IPS-18c (cell line): ENCODE data around the gene VAMP3.
A peak's percentile ranks its signal among the peaks of the same experiment; 100 is the strongest.
"Not testable (repeated sequence)": the region's sequence is repeated elsewhere in the genome, so short reads cannot be mapped to it uniquely, and the experiment has no call there.

ENCODE experiments used
- H3K4me3 ChIP-seq: 2 replicates; pipeline ENCODE4 v1.7.0; 2013; ENCODE audit warnings: low read depth, mild to moderate bottlenecking, low read length, moderate library complexity; ENCODE audit not compliant: insufficient read depth
- H3K9me3 ChIP-seq: one replicate; pipeline ENCODE4 v1.6.1; 2013; ENCODE audit warnings: mild to moderate bottlenecking, low read length, moderate library complexity; ENCODE audit not compliant: control insufficient read depth, insufficient read depth

The VAMP3 gene

DNA sequence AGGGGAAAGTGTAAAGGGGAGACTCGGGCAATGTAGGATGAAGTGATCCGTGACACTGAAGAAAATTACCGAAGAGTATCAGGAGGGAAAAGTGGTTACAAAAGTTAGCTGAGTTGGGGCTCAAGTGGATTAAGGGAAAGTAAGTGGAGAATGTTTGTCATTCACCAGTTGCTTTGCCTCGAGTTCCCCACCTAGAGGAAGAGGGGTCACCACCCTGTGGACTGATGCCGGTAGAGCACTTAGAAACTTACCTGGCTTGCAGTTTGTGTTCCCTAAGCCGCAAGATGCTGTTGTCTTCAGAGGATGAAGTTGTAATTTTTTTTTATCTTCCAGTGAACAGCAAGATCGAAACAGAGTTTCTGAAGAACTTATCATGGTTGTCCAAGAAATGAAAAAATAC lies 14.0 kb downstream of the VAMP3 start:
- Histone ChIP-seq H3K4me3 (peak overlapping the region; percentile 56), H3K9me3 (peaks cover 2% of the 10 kb centered on the region)

DNA sequence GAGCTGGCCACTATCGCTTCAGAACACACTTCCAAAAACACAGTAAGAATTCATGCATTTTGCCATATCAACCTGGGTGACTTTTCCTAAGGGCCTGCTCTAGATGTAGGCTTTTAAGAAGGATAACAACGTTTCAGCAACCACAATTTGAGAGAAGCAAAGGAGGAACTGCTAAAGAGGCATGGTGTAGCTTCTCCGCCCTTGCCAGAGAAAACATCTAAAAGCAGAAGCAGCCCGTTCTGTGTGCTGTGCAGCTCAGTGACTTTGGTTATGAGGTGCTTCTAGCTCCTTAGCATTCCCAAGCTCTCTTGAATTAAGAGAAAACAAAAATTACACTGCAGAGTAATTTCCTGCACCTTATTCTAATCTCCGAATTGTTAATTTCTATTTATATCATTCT lies 15.7 kb downstream of the VAMP3 start:
- Histone ChIP-seq H3K4me3 (no peak overlapping the region), H3K9me3 (peaks cover 13% of the 10 kb centered on the region)

DNA sequence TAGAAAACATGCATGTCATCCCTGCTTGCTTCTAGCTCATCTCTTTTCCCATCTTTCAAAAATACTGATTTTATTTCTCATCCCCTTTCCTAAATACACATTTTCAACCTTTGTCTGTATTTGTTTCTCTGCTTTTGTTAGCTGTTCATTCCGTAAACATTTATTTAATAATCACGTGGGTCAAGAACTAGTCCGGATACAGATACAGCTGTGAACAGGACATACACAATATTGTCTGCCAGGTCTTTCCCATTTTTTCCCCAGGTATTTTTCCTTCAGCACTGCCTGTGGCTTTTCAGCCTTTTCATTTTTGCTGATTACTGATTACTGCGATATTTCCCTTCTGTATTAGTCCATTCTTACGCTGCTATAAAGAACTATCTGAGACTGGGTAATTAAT lies 18.7 kb downstream of the VAMP3 start:
- Histone ChIP-seq H3K9me3 (peaks cover 16% of the 10 kb centered on the region), H3K4me3 (no peak overlapping the region)

DNA sequence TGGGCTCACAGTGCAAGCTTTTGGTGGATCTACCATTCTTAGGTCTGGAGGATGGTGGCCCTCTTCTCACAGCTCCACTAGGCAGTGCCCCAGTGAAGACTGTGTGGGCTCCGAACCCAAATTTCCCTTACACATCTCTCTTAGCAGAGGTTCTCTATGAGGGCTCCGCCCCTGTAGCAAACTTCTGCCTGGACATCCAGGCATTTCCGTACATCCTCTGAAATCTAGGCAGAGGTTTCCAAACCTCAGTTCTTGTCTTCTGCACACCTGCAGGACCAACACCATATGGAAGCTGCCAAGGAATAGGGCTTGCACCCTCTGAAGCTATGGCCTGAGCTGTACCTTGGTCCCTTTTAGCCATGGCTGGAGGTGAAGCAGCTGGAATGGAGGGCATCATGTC lies 19.9 kb downstream of the VAMP3 start:
- not testable (repeated sequence) for H3K4me3 ChIP-seq
- H3K9me3 ChIP-seq: peaks cover 16% of the 10 kb centered on the region

DNA sequence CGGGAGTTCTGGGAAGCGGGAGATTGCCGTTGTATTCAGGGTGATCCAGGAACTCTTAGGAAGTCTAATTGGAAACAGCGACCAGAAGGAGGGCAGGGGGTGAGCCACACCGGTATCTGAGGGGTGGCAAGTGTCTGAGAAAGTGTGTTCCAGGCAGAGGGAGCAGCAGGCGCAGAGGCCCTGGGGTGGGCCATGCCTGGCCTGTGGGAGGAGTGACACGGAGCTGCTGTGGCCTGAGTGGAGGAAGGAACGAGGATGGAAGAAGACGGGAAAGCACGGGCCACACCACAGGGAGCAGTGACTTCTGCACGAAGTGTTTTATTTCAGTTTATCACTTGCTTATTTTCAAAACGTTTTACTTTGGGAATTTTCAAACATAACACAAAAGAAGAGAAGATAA lies 24.3 kb downstream of the VAMP3 start:
- H3K4me3 ChIP-seq: no peak overlapping the region
- peaks cover 10% of the 10 kb centered on the region for H3K9me3 ChIP-seq

DNA sequence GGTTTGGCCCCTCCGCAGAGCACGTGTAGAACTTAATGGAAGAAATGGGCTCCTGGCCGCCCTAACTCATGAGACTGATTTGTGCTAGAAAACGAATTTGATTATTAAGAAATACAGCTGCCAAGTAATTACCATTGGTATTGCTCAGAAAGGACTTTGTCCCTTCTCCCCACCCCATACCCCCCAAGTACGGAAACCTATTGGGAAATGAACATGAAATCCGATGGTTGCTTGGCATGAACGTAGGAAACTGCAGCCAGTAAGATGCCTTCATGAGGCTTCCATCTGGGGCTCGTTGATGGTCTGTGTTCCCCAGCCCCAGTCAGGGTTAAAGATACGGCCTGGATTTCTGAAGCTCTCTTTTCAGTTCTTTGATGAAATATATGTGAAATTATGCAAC lies 34.4 kb downstream of the VAMP3 start:
- no peaks in the 10 kb centered on the region for H3K9me3 ChIP-seq
- H3K4me3 ChIP-seq: no peak overlapping the region

DNA sequence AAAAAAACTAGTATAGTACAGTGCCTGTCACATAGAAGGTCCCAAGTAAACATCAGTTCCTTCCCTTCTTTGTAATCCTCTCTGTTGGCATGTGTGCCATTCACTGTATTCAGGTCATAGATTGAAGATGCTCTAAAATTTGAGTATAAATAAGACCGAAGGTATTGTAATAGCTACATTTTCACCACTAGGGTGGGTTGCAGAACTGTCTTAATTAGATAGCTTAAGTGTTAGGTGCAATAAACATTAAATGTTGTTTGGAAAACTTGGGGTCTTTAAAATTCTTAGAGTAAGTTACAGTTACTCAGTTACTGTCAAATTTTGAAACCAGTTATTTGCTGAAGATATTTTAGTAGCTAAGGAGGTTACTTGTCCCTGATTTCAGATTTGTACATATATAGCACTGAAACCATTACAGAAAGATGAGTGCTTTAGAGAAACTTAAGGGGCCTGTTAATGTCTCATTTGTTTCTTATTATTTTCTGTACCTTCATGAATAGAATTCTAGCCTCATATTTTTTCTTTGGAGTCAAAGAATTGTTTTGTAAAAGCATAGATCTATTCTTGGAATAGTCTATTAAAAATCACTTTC lies 37.3 kb downstream of the VAMP3 start:
- Histone ChIP-seq H3K9me3 (no peaks in the 10 kb centered on the region), H3K4me3 (no peak overlapping the region)

DNA sequence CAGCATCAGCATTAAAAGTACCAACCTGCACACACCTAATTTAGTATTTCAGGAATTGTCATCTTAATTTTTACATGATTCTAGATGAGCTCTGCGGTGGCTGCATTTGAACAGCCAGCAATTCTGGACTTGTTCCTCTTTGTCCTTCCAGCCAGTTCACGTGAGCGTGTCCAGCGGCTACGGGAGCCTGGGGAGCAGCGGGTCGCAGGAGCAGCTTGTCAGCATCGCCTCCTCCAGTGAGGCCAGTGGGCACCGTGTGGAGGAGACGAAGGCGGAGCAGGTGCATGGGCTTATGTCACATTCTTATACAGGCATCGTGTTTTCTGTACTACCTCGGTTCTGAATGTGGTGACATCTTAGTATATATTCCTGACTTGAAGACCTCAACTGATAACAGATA lies 38.6 kb downstream of the VAMP3 start:
- no peak overlapping the region for H3K4me3 ChIP-seq
- no peaks in the 10 kb centered on the region for H3K9me3 ChIP-seq

DNA sequence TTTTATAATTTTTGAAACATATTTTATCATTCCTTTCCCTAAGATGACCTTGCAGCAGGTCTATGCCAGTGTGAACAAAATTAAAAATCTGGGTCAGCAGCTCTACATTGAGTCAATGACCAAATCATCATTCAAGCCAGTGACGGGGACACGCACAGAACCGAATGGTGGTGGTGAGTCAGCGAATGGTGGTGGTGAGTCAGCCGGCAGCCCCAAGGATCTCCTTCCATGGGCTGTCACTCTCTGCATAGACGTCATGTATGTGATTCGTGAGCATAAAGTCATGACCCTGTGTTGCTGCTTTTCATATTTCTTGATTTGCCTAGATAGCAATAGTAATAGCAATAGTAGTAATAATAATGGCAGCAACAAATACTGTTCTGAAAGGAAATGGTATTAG lies 39.3 kb downstream of the VAMP3 start:
- Histone ChIP-seq H3K4me3 (no peak overlapping the region), H3K9me3 (no peaks in the 10 kb centered on the region)

DNA sequence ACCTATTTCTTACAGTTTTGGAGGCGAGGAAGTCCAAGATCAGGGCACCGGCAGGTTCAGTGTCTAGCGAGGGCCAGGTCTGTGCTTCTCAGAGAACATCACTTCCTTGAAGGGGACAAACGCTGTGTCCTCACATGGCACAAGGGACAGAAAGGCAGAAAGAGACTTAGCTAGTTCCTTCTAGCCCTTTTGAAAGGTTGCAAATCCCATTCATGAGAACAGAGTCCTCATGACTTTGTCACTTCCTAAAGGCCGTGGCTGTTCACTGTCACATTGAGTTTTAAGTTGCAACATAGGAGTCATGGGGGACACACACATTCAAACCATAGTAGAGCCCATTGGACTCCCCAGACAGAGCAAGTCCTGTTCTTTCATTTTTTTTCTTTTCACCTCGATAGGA lies 40.4 kb downstream of the VAMP3 start:
- no peaks in the 10 kb centered on the region for H3K9me3 ChIP-seq

DNA sequence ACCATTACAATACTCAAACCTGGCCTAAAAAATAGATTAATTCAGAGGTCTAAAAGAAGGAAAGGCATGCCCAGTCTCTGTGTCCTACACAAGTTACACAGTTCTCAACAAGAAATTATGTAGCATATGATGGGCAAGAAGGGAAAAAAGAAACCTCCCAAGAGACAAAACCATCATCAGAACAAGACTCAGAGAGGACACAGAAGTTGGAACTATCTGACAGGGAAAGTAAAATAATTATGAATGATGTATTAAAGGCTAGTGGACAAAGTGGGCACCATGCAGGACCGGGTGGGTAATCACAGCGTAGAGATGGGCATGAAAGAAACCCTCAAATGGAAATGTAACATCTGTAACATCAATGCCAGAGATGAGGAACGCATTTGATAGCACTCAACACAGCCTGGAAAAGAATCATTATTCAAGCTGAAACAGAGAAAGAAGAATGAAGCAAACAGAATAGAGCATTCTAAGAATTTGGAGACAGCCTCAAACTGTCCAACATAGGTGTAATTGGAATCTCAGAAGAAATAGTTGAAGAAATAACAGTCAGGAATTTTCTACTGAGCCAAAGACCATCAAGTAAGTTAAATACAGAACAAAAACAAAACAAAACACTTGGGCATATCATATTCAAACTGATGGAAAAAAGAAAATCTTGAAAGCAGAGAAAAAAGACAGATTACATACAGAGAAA lies 42.7 kb downstream of the VAMP3 start:
- no peaks in the 10 kb centered on the region for H3K9me3 ChIP-seq
- H3K4me3 ChIP-seq: no peak overlapping the region

More for the DNA sequence above, 40.4 kb downstream of the VAMP3 start:
- H3K4me3 ChIP-seq: no peak overlapping the region

DNA sequence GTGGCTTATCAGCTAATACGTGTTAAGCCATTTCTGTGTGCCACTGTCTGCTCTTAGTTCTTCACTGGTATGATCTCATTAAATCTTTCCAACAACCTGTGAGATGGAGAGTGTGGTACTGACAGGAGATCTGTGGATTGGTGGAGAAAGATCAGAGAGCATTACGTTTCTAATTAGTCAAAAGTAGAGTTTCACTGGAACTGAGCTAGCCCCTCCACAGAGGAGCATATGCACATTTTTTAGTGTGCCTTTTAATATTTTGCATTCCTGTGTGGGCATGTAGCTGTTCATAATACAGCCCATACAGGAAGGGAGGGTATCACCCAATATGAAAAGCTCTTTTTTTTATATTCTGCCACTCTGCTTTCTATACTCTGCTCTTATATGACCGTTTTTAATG lies 50.2 kb downstream of the VAMP3 start:
- no peak overlapping the region for H3K4me3 ChIP-seq
- H3K9me3 ChIP-seq: no peaks in the 10 kb centered on the region

DNA sequence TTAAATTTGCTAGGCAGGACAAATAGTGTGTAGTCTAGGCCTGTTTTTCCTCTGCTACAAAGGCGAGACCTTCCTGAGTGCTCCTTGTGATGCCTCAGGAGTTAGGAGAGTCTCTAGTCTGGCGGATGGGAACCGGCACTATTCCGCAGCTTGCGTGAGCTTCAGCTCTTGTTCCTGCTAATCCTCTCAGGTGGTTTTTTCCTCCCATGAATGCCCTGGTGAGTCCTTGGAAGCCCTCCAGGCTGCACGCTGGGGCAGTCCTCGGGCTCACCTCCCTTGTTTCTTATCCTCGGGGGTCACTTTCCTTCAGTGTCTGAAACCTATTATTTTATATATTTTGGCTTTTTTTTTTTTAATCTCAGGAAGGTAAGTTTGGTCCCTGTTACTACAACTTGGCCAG lies 53.6 kb downstream of the VAMP3 start:
- Histone ChIP-seq H3K4me3 (no peak overlapping the region), H3K9me3 (no peaks in the 10 kb centered on the region)

DNA sequence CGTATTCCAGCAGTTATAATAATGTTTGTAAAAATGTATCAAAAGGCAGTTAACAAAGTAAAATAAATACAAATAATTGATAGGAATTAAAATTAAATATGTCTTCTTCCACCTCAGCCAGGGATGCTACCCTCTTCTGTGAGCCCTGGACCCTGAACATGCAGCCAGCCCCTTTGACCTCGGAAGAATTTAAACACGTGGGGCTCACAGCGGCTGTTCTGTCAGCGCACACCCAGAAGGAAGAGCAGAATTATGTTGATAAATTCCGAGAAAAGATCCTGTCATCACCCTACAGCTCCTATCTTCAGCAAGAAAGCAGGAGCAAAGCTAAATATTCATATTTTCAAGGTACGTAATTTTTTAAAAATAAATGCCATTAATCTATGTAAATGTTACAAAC lies 55.3 kb downstream of the VAMP3 start:
- no peak overlapping the region for H3K4me3 ChIP-seq
- peaks cover 4% of the 10 kb centered on the region for H3K9me3 ChIP-seq

DNA sequence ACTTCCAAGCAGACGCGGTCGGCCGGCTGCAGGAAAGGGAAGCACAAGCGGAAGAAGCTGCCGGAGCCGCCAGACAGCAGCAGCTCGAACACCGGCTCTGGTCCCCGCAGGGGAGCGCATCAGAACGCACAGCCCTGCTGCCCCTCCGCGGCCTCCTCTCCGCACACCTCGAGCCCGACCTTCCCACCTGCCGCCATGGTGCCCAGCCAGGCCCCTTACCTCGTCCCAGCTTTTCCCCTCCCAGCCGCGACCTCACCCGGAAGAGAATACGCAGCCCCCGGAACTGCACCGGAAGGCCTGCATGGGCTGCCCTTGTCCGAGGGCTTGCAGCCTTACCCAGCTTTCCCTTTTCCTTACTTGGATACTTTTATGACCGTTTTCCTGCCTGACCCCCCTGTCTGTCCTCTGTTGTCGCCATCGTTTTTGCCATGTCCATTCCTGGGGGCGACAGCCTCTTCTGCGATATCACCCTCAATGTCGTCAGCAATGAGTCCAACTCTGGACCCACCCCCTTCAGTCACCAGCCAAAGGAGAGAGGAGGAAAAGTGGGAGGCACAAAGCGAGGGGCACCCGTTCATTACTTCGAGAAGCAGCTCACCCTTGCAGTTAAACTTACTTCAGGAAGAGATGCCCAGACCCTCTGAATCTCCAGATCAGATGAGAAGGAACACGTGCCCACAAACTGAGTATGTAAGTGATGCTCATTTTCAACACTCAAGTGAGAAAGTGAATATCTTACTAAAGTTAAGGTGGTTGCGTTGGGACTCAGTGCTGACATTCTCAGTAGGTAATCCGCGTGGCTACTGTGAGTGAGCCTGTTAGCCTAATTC lies 56.2 kb downstream of the VAMP3 start:
- peaks cover 5% of the 10 kb centered on the region for H3K9me3 ChIP-seq
- no peak overlapping the region for H3K4me3 ChIP-seq
